HG03103 (cell line): ENCODE data around the gene HOXA11.

Source experiments
- ATAC-seq: cut with Tn5 transposase; IDR thresholded peaks from one replicate; pipeline ENCODE4 v1.9.1; 2021; ENCODE audit warnings: low read depth; ENCODE audit not compliant: unreplicated experiment

Gene HOXA11

DNA sequence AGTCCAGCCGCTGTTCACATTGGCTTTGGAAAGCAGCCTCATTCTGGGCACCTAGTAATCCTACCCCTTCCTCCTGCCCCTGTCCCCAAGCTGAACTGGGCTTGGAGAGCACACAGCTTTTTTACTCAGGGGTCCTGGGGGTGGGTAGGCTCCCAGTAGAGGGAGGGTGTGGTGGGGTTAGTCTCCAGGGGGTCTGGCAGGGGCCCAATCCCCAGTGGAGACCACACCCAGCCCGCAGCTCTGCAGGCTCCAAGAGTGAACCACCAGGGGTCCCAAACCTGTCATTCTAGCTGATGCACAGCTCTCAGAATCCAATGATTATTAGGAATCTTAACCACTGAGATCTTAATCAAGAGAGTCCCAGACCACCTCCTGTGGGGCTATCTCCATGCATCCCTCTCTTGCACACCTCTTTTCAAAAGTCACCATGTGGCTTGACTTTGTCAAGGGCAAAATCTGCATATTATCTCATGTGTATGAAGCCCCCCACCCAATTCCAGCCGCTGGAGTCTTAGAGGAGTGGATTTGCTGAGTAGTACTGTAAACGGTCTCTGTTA lies 2.7 kb downstream of the HOXA11 start:
- ATAC-seq, result no peak

DNA sequence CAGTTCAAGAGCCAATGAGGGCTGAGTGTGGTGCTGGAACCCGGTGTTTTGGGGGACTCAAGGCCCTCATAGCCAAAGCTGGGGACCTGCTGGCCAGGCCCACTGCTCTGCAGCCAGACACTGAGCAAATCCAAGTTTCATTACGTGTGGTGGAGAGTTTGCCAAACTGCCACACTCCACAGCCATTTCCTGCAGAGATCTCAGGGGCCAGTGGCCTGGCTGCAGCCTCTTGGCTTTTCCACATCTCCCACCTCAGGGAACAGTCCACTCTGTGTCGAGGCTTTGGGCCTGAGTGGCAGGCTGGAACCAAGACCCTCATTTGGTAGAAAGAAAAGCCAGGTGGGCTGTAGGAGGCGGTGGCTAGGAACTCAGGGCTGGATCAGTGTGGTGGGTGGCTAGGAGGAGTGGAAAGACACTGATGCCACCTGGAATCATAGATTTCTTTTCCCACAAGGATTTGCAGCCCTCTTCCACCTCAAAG lies 3.2 kb downstream of the HOXA11 start:
- ATAC-seq, result no peak

DNA sequence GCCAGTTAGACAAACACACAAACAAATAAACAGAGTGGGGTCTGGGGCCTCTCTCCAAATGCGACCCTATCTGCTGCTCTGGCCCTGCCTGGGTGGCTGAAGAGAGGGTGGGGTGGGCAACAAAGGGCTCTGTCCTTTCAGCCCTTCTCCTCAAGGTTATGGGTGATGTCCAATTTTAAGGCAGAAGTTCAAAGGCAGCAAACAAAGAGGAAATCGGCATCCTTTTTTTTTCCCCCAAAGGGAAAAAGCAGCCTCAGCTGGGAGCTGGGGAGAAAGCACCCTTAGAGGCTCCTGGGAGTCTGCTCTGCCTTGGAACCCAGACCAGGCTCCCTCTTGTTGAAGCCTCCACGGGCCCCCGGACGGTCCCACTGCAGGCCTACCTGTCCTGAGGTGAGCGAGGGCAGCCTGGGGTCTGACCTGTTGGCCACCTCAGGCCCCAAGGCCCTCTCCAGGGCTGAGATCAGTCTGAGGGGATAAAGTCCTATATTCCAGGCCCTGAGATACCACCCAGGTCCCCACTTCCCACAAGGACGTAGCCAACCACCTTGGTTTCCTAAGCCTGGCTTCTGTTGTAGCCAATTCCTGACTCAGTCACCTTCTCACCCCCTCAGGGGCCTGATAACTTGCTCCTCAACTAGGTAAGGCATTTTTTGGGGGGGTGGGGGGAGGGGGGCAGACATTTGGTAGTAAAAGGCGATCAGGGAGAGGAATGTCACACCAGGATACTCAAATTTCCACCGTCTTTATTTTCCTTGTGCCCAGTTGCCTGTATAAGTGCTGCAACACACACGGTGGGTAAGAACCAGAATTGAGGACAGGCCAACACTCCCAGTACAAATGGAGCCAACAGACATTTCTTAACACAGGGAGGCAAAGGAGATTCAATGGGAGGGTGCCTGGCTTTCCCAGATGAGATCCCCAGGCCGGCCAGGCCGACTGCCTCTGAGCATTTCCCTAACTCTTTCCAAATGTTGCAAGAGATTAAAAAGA lies 4.3 kb downstream of the HOXA11 start:
- no peak for ATAC-seq

DNA sequence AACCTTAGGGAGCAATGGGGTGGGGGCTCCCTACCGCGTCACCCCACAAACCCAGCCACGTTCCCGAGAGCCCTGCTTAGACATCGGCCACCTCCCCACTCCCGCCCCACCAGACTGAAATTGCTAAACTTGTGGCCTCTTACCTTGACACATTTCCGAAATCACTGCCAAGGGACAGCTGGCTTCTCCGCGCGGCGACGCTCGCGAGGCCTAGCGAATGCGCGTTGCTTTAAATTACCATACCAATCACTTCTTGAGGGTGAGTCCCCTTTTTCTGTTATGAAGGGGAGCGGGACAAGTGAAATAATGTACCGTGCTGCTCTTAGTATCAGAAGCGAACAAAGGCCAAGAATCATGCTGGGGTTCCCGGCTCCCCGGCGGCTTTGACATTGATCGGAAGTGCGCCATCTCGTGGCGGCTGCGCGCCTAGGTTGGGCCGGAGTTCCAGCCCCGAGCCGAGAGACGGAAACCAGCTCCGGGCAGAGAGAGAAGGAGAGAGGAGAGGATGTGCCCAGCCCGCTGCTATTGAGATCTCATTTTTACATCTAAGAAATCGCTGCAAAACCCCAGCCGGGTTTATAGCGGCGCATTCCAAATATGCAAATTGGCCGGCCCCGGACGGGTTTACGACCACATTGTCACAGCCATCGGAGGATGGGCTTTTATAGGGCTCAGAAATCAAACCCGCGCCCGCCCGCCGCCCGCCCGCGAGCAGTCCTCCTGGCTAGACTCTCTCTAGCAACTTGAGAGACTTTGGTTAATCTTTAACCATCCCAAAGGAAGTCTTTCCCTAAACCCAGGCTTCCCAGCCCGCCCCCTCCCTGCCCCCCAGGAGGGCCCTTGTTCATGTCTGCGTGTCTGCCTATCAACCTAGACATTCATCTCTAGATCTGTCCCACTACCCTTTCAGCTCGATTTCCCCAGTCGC lies 5.3 kb downstream of the HOXA11 start:
- ATAC-seq, result no peak

DNA sequence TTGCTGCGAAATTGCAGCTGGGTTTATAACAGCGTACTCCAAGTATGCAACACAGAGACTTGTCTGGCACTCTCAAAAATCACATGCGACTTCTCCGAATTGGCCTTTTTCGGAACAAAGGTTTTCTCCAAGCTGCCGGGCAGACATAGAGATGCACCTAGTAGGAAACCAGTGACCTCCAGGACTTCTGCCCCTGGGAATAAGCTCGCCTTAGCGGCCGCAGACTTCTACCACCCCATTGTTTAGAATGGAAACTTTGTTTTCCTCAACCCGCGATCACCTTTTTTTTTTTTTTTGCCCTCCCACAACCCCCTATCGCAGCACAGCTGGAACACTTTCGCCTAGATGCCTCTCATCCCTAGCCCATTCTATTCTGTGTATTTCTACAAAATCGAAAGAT lies 6.0 kb downstream of the HOXA11 start:
- no peak for ATAC-seq

DNA sequence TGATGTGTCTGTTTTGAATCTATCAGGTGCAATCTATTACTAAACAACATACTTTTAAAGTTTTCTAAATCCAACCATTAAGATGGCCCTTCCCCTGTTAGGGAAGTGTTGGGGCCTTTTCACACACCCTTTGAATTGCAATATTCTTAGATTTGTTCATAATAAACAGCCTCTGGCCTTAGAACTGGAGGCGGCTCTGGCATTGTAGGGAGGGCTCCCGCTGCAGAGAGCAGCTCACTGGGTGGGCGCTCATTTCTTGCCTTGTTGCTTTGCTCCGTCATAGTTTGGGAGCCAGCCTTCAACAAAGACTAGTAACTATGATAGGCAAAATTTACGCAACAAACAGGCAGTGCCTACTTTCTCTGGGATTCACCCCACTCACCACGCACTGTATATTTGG lies 6.7 kb downstream of the HOXA11 start:
- no peak for ATAC-seq

DNA sequence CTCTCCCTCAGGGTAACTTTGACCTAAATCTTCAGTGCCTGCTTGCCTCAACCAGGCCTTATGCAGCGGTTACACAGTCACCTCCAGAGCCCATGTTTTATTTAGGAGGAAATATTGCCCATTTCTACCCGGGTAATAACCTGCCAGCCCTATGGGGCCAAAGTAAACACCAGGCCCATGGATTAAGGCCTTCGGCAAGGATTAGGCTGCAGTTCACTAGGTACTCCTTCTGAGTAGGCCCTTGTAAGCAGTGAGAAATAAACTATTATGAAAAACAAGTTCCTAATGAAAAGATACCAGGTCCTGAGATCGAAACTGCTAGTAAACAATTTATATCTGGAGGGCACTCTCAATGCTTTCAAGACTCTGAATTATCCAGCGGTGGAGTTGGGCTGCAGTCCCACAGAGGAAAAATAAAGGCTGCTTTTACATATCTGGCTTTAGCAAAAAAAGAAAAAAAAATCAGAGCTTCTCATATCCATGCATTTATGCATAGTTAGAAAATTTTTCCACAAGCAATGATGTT lies 7.2 kb downstream of the HOXA11 start:
- ATAC-seq, result no peak

DNA sequence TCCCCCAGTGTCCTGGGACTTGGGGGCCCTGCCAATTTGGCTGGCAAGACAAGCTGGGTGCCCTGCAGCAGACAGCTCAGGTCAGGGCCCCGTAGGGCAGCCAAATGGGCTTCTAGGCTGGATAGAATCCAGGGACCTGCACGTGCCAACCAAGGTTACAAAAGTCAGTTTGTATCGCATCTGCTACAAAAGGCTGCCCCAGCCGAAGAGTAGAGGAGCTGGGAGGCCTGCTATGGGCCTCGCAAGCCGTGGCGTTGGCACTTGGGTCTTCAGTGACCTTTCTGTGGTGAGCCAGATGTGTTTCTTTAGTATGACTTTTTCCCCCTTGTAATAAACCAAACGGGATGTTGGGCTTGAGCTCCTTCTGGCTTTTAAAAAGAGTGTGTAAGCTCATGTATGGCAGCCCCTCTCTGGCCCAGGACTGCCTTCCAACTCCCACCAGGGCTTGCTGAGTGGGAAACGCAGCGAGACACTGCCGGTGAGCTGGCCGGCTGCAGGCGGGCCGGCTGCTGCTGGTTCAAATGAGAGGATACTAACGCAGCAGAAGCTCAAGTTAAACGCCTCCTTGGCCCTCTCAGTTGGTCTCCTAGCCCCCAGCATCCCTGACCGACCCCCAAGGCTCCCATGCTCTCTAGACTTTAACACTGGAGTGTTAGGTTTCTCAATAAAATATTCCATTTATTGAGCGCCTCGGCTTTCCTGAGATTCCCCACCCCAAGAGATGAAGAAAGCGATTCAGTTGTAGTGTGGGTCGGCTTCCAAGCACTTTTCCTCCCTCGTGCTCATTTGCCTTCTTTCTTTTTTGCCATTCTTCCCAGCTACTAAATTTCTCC lies 7.9 kb downstream of the HOXA11 start:
- ATAC-seq, result no peak

DNA sequence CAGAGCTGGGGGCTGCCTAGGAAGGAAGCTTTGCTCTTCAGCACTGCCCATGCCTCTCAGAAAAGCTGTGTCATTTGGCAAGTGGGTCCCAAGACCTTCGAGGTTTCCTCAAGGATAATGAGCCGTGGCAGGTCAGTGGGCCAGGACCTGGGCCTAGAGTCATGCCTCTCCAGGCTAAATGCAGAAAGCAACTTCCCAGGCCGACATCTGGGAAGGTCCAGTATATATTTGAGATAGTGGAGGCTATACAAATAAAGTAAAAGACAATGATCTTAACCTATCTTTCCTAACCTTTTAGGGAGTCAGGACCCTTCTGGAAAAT lies 8.5 kb downstream of the HOXA11 start:
- no peak for ATAC-seq

DNA sequence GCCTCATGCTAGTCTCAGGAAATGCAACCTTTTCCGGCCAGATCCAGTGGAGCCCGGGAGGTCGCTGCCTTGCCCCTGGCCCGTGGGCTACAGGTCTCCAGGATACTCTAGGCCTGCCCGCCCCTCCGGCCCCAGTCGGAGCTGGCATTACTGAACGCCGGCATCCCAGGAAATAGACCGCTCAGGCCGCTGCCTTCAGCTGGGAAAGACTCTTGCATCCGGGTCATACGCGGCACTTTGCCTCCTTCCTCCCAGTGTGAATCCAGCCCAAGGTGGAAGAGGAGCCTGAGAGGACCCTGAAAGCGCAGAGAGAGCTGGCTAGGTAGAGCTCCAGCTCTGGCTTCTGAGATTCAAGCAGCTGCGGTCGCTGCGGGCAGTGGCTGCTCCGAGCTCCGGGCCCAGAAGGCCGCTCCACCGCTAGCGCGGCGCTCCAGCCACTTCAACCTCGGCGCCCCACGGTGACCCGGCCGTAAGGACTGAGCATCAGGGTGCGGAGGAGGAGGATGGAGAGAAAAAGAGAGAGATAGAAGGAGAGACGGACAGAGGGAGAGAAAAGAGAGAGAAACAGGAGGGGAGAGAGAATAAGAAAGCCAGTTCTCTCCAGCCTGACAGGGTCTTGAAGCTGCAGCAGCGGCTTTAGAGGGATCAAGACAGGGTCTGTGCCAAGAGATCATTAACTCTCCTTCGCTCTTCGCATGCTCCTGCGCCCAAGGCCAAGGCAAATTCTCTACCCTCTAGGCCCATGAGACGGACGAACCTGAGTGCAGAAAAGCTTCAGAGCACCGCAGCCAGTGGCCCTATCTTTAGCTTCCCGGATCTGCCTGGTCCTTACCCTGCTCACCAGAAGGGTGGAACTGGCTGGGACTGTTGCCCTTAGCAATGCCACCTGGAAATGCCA lies 9.2 kb downstream of the HOXA11 start:
- no peak for ATAC-seq

DNA sequence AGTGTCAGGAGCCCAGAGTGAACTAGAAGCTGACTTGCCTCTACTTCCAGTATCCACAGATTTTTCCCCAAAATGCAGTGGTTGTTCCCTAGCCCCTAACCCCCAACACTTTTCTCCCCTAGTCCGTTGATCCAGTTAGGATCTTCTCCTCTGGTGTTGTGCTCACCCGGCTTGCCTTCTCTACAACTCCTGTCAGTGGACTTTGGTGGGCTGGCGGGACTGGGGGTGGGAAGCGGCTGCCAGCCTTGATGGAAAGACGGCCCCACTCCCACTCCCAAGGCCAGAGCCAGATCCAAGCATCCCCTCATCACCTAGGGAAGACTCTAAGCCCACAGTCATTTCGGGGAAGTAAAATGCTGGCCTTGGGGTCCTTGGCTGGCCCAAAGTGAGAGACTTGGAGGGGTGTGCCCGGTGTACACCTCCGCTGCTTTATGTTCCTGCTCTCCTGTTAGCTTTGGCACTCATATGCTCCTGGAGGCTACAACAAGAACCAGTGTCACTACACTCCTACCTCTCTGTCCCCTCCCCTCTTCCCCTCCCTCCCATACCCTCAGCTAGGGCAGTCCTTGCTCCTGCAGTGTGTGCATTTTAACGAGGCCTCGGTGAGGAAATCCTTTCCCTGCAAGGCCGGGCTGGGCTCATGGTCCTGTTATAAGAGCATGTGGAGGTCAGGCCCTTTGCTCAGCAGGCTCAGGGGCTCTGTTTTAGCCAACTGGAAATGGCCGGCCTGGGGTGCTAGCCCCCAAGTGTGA lies 10.0 kb downstream of the HOXA11 start:
- ATAC-seq, result no peak

DNA sequence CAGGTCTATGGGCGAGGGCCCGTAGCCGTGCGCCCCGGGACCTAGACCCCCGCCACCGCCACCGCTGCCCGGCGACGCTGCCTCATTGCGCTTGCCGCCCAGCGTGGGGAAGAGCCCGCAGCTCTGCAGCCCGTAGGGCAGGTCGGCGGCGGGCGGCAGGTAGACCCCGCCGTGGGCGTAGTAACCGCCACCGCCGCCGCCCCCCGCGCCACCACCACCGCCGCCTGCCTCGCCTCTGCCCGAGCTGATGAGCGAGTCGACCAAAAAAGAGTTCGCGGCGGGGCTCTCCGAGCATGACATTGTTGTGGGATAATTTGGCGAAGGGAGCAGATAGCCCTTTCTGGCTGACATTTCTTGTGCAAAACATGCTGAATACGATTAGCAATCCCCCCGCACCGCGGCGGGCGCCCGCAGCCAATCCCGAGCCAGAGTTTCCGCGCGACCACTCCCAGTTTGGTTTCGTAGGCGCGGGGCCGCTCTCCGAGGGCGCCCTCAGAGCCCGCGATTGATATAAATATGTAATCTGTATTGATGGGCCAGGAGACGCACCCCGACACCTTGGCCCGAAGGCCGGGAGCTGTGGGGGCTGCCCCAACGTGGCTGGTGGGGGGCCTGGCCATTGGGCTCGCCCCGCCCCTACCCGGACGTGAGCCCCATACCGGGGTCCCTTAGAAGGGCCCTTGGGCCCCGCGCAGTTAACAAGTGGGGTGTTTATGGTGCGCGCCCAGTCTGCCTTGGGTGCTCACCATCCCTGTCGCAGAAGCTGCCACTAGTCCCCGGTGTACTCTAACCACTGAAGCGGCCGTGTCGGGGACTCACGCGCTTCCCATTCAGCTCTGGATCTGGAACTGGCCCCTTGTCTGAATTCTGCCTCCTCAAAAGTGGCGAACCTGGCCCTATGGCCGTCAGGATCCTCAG lies 10.8 kb downstream of the HOXA11 start, which contains the start of gene HOXA10:
Gene HOXA10 (minus strand): TSS at position 365 of the 918 bp plus-strand sequence. CDS start 14 bp downstream, at position 351.
- ATAC-seq, result no peak

DNA sequence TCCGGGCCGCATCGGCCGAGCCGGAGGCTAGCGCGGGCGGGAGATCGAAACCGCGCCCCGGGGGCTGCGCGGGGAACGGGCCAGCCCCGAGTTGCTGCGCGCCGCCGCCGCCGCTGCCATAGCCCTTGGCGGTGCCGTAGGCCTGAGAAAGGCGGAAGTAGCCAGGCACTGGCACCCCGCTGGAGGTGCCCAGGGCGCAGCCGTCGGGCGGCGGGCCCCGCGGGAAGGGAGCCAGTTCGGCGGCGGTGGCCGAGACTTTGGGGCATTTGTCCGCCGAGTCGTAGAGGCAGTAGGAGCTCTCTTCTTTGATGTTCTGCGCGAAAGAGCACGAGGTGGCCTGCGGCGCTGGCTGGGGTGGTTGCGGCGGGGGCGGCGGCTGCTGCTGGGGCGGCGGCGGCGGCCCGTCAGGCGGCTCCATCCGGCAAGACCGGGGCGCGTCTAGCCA lies 11.5 kb downstream of the HOXA11 start:
- ATAC-seq, result no peak

DNA sequence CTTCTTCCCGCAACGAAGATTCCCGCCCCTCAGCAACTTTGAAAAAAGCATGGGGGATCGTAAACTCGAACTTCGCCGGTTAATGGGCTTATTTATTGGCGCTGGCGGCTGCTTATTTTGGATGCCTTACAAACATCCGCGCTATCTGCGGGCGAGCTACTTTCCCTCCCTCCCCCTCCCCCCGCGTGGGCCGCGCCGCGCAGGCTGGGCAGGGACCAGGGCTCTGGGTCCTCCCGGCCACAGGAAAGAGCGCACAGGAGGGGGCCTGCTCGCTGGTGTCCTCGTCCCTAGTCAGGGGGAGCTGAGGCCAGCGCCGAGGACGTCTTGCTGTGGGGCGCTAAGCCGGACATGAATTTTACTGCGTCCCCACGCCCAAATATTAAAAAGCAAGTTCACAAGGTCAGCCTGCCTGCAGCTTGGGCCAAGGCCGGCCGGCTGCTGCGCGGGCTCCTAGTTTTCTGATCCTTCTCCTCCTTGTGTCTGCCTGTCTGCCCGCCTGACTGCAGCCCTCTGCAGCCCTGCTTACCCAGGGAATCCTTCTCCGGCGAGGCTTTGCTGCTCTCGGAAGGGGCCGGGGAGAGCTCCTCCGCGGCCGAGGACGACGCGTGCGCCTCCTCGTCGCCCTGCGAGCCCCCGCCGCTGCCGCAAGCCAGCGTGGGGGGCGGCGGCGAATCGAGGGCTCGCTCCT lies 12.1 kb downstream of the HOXA11 start:
- no peak for ATAC-seq

DNA sequence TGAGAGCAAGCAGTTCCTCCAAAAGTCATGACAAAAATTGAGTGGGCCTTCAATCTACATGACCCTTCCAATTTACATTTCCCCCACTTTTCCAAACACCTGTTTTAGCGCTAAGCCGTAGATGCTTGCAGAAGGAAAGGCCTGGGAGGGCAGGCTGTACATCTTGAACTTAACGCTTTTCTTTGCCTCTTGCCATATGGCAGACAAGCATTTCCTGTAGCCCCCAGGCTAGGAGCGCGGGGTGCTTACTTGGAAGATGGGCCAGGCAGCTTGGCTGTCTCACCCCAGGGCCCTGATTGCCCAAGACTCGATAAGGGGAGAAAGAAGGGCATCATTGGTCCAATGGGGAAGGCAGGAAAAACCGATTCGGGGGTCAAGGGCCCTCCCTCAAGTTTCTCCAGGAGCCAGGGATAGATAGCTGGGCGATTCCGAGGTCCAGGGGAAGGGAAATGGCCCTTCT lies 12.7 kb downstream of the HOXA11 start:
- no peak for ATAC-seq

DNA sequence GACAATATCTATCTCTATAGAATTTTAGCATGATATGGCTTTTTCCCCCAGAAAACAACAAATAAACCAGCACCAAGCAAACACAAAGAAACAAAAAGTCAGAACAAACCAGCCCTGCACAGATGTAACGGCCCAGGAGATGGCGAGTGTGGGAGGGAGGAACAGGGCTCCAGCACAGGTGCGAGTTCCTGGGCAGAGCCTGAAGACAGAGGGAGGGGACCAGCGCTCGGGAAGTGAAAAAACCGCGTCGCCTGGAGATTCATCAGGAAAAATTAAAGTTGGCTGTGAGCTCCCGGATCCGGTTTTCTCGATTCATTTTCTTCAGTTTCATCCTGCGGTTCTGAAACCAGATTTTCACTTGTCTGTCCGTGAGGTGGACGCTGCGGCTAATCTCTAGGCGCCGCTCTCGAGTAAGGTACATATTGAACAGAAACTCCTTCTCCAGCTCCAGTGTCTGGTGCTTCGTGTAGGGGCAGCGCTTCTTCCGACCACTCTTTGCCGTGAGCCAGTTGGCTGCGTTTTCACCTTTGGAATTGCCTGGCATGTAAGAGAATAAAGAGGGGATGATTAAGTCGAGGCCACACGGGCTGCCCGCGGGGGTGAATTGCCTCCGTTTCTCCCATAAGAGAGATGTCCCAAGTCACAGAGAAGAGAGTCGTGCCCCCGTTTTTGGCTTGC lies 13.3 kb downstream of the HOXA11 start:
- no peak for ATAC-seq
